Psoas muscle (tissue), 8 donors: ENCODE data around the gene WNT5A. TPM values are rescaled to one million over a fixed set of nuclear protein-coding genes. Genes with fewer than 3 reads are reported as not detected.
A peak's percentile ranks its signal among the peaks of the same experiment; 100 is the strongest.

ENCODE experiments used
- ATAC-seq, 4 donors: fragments of 200-7000 bp; cut with Tn5 transposase; one replicate each; pipeline ENCODE4 v1.9.1; 2020; ENCODE audit warnings: moderate library complexity in 3 of 4, mild to moderate bottlenecking in 2 of 4
- DNase-seq, 2 donors: peaks; one replicate each; pipeline ENCODE4 v3.0.0-alpha.2; 2020
- H3K27ac ChIP-seq: fragments of 200-600 bp; one replicate; pipeline ENCODE4 v1.8.0; 2022
- H3K27me3 ChIP-seq, 3 donors: fragments of 200-600 bp in 1 of 3; one replicate each; pipeline versions ENCODE4 v1.6.1 to v1.8.0; 2013 to 2022; ENCODE audit warnings: low read length in 2 of 3, mild to moderate bottlenecking in 2 of 3, moderate library complexity in 1 of 3; ENCODE audit not compliant: insufficient read depth in 3 of 3
- H3K36me3 ChIP-seq, 2 donors: fragments of 200-600 bp in 1 of 2; one replicate each; pipeline versions ENCODE4 v1.6.1 to v1.8.0; 2013 to 2022; ENCODE audit warnings: low read depth in 1 of 2, mild to moderate bottlenecking in 1 of 2, moderate library complexity in 1 of 2; ENCODE audit not compliant: insufficient read depth in 1 of 2
- H3K4me1 ChIP-seq: fragments of 200-600 bp; one replicate; pipeline ENCODE4 v1.8.0; 2022
- H3K4me3 ChIP-seq: fragments of 200-600 bp; one replicate; pipeline ENCODE4 v1.8.0; 2022; ENCODE audit warnings: mild to moderate bottlenecking
- H3K9me3 ChIP-seq: fragments of 200-600 bp; one replicate; pipeline ENCODE4 v1.8.0; 2022
- CTCF ChIP-seq: fragments of 200-600 bp; IDR thresholded peaks from one replicate; pipeline ENCODE4 v1.8.0; 2022; ENCODE audit warnings: antibody characterized with exemption
- WGBS, 3 donors: extraction: QIAGEN DNeasy Blood & Tissue Kit; methylation state at CpG; one replicate each; pipeline versions ENCODE4 v1.1.6 to v1.1.7; 2013; 5-methylcytosine and 5-hydroxymethylcytosine counted together
- intact Hi-C, 2 donors: fragments of 100-400 bp; cut with DNase I; formaldehyde crosslinking; loops; one replicate each; pipeline versions ENCODE4 v1.11.0 to v1.14.2; 2022
- polyA plus RNA-seq, 3 donors: library from polyadenylated mRNA; stranded (reverse); fragments of 200-250 nt; gene quantifications; one replicate each; pipeline ENCODE4 v1.2.3, GENCODE V29; 2013
- total RNA-seq, 4 donors: library from RNA; stranded (reverse); fragmentation: NEBNext Ultra II Directional in 2 of 4; extraction: Animal tissue kit (Norgen Biotek cat#: 25700) in 2 of 4; gene quantifications; one replicate each; pipeline versions ENCODE4 v1.2.1 to v1.2.4, GENCODE V29; 2021 to 2023
- donor health status: healthy with polysubstance abuse.
- donor health status: DM: no; HTN: no; CAD: no; lungs with moderate emphysema.
- donor health status: Bipolar disorder and iron deficiency.
- donor health status: healthy.
- donor health status: DM: yes; HTN: yes; CAD: no.
- donor health status: DM: no; HTN: no; CAD: no.
- donor health status: DM: no; HTN: no; CAD: no.
- donor health status: DM: yes; HTN: yes; CAD: no.

The WNT5A gene
- total and polyA plus RNA-seq, 7 donors = 0.43 to 6.2 (median 1.1) TPM

- Histone ChIP-seq H3K4me1 (peaks cover 5% of the 10 kb centered on the region), H3K4me3 (peak overlapping the region; percentile 65), H3K27ac (no peak overlapping the region), H3K36me3 (no peaks in the 10 kb centered on the region), H3K27me3 (peaks cover 0 to 13% (median 2%) of the 10 kb centered on the region in 3 donors), H3K9me3 (no peaks in the 10 kb centered on the region)
- intact Hi-C loops = loop anchor here (2.0 to 10.0 kb wide), 6 partner anchors 240 to 1013 kb away; no protein-coding TSS in a partner anchor
- peak; percentile 25 to 60 for DNase-seq
- whole genome bisulfite sequencing, 3 donors = 13 to 22% (median 19%) methylated on average over 36 to 37 of the region's 37 CpGs
- TF ChIP-seq CTCF = no peak
- no peak for ATAC-seq
Observed at GRCh38 chr3:55481744-55482495, 5.2 kb downstream of the WNT5A start.

GRCh38 chr3:55480911-55481743, 6.0 kb downstream of the WNT5A start:
- peak; percentile 39 to 70 for DNase-seq
- WGBS, 3 donors = 3 to 6% (median 5%) methylated on average over 42 of the region's 42 CpGs
- Histone ChIP-seq H3K27me3 (peaks cover 0 to 13% (median 2%) of the 10 kb centered on the region in 3 donors), H3K27ac (peak overlapping the region; percentile 17), H3K36me3 (peaks cover 0 to 2% of the 10 kb centered on the region in 2 donors), H3K4me3 (peak overlapping the region; percentile 65), H3K9me3 (no peaks in the 10 kb centered on the region), H3K4me1 (peaks cover 5% of the 10 kb centered on the region)
- intact Hi-C loops = loop anchor here (5.0 to 10.0 kb wide), 5 partner anchors 241 to 1014 kb away; no protein-coding TSS in a partner anchor
- peak in 2 of 4 donors; percentile 16 to 19 for ATAC-seq
- TF ChIP-seq CTCF = no peak

GRCh38 chr3:55477306-55478303, 9.5 kb downstream of the WNT5A start:
- no peak for TF ChIP-seq CTCF
- Histone ChIP-seq H3K4me3 (no peak overlapping the region), H3K4me1 (peaks cover 5% of the 10 kb centered on the region), H3K9me3 (no peaks in the 10 kb centered on the region), H3K27me3 (peaks cover 0 to 13% (median 2%) of the 10 kb centered on the region in 3 donors), H3K27ac (no peak overlapping the region), H3K36me3 (peaks cover 0 to 4% of the 10 kb centered on the region in 2 donors)
- DNase-seq = no peak
- 74 to 85% (median 80%) methylated on average over 9 of the region's 9 CpGs for WGBS, 3 donors
- intact Hi-C loops = no loop called here
- no peak for ATAC-seq

- WGBS, 3 donors = 70 to 78% (median 71%) methylated on average over 3 of the region's 3 CpGs
- Histone ChIP-seq H3K27ac (no peak overlapping the region), H3K9me3 (no peaks in the 10 kb centered on the region), H3K4me1 (peaks cover 5% of the 10 kb centered on the region), H3K36me3 (peaks cover 0 to 4% of the 10 kb centered on the region in 2 donors), H3K4me3 (no peak overlapping the region), H3K27me3 (peaks cover 0 to 10% (median 0%) of the 10 kb centered on the region in 3 donors)
- no peak for TF ChIP-seq CTCF
- ATAC-seq (no peak), DNase-seq (no peak)
- intact Hi-C loops = no loop called here
Observed at GRCh38 chr3:55476515-55476914, 10.6 kb downstream of the WNT5A start.
